Head of caudate nucleus (tissue), 42 donors: Measurements from ENCODE around the gene ANKRD34A.
A peak's percentile ranks its signal among the peaks of the same experiment; 100 is the strongest.

Experiments used
- DNase-seq, 42 donors: peaks; one replicate each; pipeline versions ENCODE4 v3.0.0 to v3.0.0-alpha.2; 2020 to 2021; ENCODE audit warnings: mixed read lengths in 7 of 42
- intact Hi-C: fragments of 100-400 bp; cut with DNase I; formaldehyde crosslinking; loops from one replicate; pipeline ENCODE4 v1.15.0; 2022

The ANKRD34A gene

DNA sequence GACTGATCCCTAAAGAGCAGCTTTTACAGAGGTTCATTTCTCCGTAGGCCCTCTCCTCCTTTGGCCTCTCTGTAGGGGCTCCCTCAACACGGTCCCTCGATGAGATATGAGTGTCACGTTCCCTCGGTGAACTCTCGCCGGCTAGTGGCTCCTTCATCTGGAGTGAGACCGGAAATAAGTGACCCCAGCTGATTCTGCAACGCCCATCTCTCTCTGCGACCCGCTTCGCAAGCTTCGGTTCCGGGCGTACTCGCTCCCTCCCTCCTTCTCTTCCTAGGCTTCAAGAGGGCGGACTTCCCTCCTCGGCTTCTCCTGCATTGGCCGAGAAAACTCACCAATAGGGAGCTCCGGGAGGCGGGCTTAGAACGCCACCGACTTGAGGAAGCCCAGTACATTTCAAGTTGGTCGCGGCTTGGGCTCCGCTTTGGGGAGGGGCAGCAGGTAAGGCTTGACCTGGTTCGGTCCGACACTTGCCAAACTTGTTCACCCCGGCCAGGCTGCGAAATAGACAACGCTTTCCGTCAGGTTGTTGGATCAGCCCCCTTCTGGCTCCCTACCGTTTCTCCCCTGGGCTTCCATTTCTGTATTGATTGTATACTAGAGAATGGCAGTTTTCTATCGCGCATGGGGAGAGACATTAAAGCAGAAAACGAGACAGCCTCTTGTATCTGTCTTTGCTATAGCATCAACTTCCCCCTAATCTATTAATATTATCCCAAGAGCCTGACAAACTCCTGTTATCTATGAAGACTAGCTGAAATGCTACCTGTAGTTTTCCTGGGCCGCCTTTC is at the start of gene ANKRD34A, which contains the start of gene POLR3GL:
Gene ANKRD34A (minus strand): TSS at position 248 of the 791 bp plus-strand sequence. CDS start 2,816 bp downstream, outside the sequence.
Gene POLR3GL (plus strand): TSS at position 363 of the 791 bp plus-strand sequence. CDS start 10,176 bp downstream, outside the sequence.
- intact Hi-C loops = loop anchor here (5.0 kb wide), 1 partner anchor 33 kb away; the partner anchor contains the start of gene TXNIP
- DNase-seq = peak; percentile 85 to 99 (median 97)

DNA sequence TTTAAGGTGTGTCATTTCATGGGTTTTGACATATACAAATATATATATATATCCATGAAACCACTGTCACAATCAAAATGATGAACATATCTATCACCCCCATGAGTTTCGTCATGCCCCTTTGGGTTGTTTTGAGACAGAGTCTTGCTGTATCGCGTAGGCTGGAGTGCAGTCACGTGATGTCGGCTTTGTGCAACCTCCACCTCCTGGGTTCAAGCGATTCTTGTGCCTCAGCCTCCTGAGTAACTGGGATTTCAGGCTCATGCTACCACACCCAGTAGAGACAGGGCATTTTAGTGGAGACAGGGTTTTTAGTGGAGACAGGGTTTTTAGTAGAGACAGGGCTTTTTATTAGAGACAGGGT is 49.2 kb upstream of the ANKRD34A start:
- intact Hi-C loops = loop anchor here (2.0 to 10.0 kb wide), 2 partner anchors 37 to 119 kb away; no protein-coding TSS in a partner anchor
- no peak for DNase-seq

DNA sequence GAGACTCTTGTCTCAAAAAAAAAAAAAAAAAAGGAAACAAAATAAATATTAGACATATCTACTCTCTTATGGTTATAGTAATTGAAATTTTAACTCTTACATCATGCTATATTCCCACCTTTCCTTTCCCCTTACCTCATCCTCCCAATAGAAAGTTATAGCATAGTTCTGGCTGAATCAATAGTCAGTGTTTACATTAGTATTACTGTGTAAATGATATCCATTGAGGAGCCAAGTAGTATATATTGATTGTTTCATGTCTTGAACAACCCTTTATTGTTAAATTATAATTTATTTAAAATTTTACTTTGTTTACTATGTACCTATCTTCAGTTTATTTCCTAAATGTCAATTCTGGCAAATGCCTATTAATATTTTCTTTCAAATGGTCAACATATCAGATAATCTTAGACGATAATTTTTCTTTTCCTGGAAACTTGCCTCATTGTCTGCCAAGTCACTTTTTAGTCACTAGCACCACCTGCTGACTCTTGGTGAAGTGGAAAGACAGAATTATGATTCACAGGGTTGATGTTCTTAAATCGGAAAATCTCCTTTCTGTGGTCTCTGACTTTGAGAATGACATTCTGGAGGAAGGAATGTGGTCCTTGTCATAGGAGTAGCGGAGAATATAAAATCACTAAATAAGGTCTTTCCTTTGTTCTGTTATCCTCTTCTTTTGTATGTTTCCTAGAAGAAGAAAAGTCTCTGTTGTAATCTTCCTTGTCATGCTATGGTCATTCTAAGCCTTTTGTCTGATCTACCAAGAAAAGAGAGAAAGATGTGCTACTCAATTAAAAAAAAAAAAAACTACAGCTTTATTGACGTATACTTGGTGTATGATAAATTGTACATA is 48.6 kb upstream of the ANKRD34A start:
- peak in 22 of 42 donors; percentile 35 to 79 (median 58) for DNase-seq
- intact Hi-C loops = loop anchor here (2.0 to 10.0 kb wide), 2 partner anchors 36 to 118 kb away; no protein-coding TSS in a partner anchor

DNA sequence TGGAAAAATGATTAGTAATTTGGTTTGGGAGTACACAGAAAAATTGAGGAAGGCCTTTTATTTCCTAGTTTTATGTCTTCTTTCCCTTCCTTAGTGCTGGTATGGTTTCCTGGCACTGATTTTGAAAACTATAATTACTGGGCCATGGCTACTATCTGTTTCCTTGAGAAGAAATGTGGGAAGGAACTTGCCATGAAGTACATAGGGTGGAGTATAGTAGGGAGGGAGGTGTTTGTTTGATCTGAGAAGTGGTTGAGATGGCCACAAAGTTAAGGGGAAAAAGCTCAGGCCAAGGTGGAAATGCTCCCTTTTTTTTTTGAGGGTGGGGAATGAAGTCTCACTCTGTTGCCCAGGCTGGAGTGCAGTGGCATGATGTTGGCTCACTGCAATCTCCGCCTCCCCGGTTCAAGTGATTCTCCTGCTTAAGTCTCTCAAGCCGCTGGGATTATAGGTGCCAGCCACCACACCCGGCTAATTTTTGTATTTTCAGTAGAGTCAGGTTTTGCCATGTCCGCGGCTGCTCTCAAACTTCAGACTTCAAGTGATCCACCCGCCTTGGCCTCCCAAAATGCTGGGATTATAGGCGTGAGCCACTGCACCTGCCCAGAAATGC is 45.9 kb upstream of the ANKRD34A start:
- no peak for DNase-seq
- intact Hi-C loops = loop anchor here (10.0 kb wide), 1 partner anchor 115 kb away; no protein-coding TSS in a partner anchor

DNA sequence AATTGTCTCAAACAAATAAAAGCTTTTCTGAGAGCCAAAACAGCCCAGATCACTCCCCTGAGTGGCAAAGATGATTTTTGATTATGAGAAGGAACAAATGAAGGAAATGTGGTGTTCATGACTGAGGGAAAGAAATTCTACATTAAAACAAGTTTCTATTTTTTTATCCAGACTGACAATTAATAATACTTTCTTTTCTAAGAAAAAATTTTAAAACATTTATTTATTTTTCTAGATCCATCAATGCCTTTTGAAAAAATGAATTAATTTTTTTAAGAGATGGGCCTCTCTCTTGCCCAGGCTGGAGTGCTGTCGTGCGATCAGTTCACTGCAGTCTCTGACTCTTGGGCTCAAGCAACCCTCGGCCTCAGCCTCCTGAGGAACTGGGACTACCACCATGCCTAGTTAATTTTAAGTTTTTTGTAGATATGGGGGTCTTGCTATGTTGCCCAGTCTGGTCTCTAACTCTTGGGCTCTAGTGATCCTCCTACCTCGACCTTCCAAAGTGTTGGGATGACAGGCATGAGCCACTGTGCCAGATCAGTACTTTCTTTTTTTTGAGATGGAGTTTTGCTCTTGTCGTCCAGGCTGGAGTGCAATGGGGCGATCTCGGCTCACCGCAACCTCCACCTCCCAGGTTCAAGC is 43.2 kb upstream of the ANKRD34A start:
- intact Hi-C loops = no loop called here
- DNase-seq = no peak

DNA sequence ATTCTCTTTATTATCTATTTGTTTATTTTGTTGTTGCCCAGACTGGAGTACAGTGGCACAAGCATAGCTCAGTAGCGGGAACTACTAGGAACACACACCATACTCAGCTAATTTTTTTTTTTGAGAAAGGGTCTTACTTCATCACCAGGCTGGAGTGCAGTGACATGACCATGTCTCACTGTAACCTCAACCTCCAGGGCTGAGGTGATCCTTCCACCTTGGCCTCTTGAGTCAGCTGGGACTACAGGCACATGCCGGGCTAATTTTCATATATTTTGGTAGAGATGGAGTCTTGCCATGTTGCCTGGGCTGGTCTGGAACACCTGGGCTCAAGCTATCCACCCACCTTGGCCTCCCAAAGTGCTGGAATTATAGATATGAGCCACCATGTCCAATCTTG is 37.3 kb upstream of the ANKRD34A start:
- DNase-seq = no peak
- intact Hi-C loops = no loop called here

DNA sequence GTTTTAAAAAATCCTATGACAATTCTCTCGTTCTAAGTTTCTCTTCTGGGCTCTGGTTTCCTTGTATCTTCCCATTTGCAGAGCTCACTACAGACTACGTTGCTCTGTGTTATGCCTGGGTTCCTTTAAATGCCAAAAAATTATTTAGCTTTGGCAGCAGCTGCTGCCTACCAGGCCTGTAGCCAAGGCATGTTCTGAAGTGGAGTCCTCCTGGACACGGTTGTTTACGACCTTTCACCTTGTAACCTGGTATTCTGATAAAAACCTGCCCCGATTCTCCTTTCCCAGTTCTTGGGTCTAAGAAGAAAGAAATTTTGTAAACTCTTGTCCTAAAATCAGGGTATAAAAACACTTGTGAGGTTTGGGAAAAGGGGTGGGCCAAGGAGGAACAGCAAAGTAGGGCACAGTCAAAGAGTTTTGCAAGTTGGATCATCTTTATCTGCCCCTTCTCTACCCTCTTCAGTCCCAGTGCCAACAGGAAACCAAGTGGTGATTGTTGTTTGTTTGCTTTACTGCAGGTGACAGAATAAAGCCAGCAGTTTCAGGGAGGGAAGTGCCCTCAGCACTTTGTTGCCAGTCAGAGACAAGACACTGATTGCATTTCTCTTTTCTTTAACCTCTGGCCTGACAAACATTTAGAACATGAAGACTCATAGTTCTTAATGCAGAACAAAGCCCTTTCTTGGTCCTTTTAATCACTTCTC is 35.1 kb upstream of the ANKRD34A start:
- DNase-seq = no peak

DNA sequence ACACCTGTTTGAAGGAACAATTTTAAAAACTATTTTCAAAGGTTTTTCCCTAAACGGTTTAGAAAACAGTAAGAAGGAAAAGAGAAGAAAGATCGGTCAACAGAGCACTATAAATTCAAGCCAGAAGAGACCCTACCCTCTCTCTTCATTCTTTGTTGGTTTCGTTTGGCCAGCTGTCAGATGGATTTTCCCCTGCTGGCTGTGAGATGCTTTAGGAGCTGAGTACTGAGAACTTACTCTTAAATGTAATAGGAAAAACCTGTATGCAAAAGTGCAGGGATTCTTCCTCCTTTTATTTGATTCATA is 33.3 kb upstream of the ANKRD34A start:
- DNase-seq = peak in 1 of 42 donors; percentile 48
- intact Hi-C loops = loop anchor here (5.0 kb wide), 1 partner anchor 35 kb away; the partner anchor contains the start of genes ANKRD34A and POLR3GL

More for the DNA sequence above, 35.1 kb upstream of the ANKRD34A start:
- intact Hi-C loops = loop anchor here (5.0 kb wide), 1 partner anchor 37 kb away; the partner anchor contains the start of genes ANKRD34A and POLR3GL

DNA sequence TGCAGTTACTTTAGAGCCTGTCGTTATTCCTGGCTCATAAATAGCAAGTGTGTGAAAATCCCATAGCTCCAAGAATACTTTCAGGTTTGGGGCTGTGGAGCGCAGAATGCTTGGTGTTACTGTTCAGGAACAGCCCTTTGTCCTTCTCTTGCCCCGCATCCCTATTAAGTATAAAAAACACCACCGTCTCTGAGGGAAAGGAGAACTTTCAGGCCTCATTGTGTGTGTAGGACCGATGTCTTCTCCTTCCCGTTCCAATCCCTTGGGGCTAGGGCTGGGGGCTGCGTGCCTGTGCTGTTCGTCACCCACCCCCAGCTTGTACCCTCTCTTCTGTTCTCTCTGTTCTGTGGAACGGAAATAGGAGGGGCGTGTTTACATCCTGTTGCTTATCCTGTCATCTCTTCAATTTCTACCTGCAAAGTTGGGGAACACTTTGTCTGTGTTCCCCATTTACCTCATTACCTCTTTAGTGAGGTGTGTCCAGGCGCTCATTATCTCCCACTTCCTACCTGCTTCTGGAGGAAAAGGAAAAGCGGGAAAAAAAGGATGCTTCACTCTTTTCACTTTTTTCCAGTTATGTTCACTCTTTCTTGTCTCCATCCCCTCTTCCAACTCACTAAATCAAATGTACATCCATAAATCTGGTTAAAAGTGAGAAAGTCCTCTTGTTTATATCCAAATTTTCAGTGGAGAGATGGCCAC is 32.8 kb upstream of the ANKRD34A start:
- intact Hi-C loops = loop anchor here (5.0 kb wide), 1 partner anchor 35 kb away; the partner anchor contains the start of genes ANKRD34A and POLR3GL
- DNase-seq = peak in 14 of 42 donors; percentile 14 to 60 (median 34)

DNA sequence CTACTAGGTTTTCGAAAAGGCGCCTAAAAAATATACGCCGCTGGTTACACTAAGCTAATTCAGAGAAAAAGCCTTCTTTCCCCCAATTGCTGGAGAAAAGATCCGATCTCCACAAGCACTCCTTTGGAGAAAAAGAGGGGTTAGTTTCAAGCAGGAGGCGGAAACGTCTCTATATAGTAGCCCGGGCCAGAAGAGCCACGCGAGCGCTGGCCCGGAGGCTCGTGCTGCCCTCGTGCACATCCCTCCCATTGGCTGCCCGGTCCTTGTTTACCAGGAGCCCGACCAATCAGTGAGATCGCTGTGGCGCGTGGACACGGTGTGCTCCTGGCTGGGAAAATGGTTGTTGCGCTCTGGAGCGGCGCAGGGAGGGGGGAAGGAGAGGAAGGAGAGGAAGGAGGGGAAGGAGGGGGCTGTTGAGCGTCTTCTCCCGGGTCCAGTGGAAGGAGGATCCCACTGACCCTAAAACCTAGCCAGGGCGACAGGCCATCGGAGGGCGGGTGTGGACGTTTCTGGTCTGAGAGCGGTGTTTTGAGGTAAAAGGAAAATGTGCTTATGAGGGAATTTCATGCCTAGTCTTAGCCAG is 32.1 kb upstream of the ANKRD34A start, which contains the start of gene TXNIP:
Gene TXNIP (minus strand): TSS at position 147 of the 583 bp plus-strand sequence. CDS start 313 bp downstream, outside the sequence.
- intact Hi-C loops = loop anchor here (5.0 kb wide), 1 partner anchor 34 kb away; the partner anchor contains the start of genes ANKRD34A and POLR3GL
- DNase-seq = peak; percentile 96 to 100 (median 99)

DNA sequence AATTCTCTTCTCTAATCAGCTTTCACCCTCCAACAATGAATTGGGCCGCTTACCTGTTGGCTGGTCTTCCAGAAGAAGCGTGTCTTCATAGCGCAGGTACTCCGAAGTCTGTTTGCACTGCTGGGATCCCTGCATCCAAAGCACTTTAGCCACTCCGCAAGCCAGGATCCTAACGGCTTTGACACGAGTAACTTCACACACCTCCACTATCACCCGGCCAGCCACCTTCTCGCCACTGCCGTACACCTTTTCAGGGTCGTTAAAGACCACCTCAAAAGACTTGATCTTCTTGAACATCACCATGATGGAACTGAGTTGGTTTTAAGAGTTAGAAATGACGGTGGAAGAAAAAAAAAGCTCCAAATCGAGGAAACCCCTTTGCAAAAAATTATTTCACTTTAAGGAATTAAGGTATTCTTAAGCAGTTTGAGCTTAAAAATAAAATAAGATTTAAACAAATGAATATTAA is 31.6 kb upstream of the ANKRD34A start:
- intact Hi-C loops = loop anchor here (5.0 kb wide), 1 partner anchor 34 kb away; the partner anchor contains the start of genes ANKRD34A and POLR3GL
- DNase-seq = peak in 14 of 42 donors; percentile 11 to 57 (median 32)

DNA sequence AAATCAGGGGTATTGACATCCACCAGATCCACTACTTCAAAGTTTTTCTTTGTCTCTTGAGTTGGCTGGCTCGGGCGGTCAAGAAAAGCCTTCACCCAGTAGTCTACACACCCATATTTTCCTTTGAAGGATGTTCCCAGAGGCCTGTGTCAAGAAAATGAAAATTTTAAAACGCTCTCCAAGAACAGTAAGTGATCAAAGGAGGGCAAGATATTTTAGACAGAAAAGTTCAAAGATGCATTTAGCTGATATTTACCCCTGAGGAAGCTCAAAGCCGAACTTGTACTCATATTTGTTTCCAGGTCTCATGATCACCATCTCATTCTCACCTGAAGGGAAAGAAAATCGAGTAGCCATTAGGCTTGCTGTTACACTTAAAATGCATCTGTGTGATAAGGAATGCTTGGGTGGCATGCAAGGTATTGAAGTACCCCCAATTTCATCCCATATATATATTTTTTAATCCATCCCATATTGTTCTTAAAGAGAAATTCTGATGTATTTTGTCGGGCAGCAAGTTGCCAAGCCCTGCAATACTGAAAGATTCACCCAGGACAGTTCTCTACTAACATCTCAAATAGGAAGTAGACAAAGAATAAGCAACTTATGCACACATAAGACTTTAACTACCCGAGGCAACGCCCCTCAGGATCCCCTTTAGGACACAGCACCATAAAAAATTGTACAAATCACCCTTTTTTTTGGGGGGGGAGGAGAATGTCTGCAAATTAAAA is 30.9 kb upstream of the ANKRD34A start:
- DNase-seq = no peak
- intact Hi-C loops = loop anchor here (5.0 kb wide), 1 partner anchor 33 kb away; the partner anchor contains the start of genes ANKRD34A and POLR3GL

DNA sequence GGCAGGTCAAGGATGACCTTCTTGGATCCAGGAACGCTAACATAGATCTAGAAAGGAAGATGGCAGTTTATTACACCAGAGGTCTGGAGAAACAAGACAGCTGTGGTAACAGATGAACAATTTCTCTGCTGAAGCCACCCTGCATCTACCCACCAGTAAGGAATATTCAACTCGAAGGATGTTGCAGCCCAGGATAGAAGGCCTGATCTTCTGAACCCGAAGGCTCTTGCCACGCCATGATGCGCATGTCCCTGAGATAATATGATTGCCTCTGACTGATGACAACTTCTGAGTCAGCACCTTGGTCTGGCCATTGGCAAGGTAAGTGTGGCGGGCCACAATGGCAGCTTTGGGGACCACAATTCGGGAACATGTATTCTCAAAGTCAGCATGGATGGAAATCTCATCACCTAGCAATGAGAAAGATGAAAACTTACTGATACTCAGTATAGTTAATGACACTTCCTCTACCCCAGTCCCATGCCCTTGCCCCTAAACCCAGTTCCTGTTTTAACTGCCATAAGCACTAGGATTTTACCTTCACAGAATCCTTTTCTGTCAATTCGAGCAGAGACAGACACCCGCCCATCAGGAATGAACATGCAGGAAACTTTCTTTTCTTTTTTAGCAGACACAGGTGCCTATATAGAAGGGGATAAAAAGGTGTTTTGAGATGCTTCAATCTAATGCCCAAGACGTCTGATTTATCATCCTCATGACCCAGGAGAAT is 30.2 kb upstream of the ANKRD34A start:
- DNase-seq = no peak

DNA sequence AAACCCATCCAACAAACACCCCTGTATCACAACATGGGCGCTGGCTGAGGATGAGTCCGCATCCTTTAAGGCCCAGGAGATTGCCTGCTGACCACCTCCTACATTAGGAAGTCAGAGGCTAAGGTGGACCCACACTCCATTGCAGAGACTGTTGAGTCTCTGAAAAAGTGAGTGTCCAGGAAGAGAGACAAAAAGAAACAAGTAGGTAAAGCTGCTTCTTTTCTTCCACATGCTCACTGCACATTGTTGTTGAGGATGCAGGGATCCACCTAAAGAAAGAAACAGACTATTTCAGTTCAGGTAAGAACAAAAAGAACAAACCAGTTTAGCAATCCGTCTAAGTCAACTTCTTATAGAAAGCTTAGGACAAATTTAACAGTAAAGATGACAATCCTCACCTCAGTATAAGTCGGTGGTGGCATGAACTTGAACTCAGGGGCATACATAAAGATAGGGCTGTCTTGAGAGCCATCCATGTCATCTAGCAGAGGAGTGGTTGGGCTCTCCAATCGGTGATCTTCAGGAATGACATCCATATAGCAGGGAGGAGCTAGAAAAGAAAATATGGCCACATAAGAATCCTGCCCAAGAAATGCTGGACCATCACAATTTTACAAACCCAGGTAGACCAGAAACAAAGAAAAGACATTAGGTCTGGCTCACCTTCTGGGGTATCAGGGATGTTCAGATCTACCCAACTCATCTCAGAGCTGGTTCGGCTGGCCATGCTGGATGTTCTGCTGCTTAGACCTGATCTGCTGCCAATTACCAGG is 29.4 kb upstream of the ANKRD34A start:
- DNase-seq = no peak
- intact Hi-C loops = no loop called here

More for the DNA sequence above, 30.2 kb upstream of the ANKRD34A start:
- intact Hi-C loops = loop anchor here (5.0 kb wide), 1 partner anchor 32 kb away; the partner anchor contains the start of genes ANKRD34A and POLR3GL
